Measurements from ENCODE around the gene ERFE. TPM values are rescaled to one million over a fixed set of nuclear protein-coding genes. Genes with fewer than 3 reads are reported as not detected.

The ERFE gene
- total RNA-seq, 1 donor from 2014 or later = not detected

DNA sequence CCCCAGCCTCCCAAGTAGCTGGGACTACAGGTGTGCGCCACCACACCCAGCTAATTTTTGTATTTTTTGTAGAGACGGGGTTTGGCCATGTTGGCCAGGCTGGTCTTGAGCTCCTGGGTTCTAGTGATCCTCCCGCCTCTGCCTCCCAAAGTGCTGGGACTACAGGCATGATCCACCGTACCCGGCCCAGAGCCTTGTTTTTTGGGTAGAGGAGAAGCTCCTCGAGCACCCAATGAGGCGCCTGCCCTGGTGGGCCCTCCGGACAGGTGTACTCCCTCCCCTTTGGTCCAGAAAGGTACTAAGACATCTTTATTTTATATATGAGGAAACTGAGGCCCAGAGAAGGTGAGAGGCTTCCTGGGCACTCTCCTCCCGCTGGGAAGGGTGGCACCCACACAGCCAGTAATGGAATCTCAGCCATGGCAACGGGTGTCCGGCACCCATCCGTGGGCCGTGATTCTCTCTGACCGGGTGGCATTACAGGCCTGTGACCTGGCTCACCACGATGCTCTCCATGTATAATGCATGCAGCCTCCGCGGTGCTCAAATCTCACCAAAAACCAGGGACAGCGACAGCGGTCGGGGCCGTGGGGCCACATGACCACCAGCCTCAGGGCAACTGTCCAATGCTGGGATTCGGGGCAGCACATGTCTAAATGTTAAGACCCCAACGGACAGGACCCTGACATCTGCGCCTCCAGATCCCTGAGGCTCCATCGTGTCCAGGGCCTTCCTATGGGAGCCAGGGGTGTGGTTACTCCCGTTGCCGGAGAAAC is 37.1 kb upstream of the ERFE start:
- TF ChIP-seq, protein P1, sequence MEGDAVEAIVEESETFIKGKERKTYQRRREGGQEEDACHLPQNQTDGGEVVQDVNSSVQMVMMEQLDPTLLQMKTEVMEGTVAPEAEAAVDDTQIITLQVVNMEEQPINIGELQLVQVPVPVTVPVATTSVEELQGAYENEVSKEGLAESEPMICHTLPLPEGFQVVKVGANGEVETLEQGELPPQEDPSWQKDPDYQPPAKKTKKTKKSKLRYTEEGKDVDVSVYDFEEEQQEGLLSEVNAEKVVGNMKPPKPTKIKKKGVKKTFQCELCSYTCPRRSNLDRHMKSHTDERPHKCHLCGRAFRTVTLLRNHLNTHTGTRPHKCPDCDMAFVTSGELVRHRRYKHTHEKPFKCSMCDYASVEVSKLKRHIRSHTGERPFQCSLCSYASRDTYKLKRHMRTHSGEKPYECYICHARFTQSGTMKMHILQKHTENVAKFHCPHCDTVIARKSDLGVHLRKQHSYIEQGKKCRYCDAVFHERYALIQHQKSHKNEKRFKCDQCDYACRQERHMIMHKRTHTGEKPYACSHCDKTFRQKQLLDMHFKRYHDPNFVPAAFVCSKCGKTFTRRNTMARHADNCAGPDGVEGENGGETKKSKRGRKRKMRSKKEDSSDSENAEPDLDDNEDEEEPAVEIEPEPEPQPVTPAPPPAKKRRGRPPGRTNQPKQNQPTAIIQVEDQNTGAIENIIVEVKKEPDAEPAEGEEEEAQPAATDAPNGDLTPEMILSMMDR (IDR thresholded peaks at IDR 0.05) = no peak
- ATAC-seq (ENCODE audit: low read depth) (no peak), DNase-seq (no peak)
- POLR2A ChIA-PET = no interaction called here
- H3K27me3 Mint-ChIP-seq = peaks cover 5% of the 10 kb centered on the region
- peaks cover 6% of the 10 kb centered on the region for H3K4me1 Mint-ChIP-seq
- intact Hi-C loops (cut with micrococcal nuclease) = no loop called here
- CTCF ChIA-PET = no interaction called here
- no peaks in the 10 kb centered on the region for H3K9me3 Mint-ChIP-seq
- H3K27ac Mint-ChIP-seq = no peak overlapping the region
- no peaks in the 10 kb centered on the region for H3K36me3 Mint-ChIP-seq (ENCODE audit: low read depth)
- H3K4me3 Mint-ChIP-seq = no peak overlapping the region

DNA sequence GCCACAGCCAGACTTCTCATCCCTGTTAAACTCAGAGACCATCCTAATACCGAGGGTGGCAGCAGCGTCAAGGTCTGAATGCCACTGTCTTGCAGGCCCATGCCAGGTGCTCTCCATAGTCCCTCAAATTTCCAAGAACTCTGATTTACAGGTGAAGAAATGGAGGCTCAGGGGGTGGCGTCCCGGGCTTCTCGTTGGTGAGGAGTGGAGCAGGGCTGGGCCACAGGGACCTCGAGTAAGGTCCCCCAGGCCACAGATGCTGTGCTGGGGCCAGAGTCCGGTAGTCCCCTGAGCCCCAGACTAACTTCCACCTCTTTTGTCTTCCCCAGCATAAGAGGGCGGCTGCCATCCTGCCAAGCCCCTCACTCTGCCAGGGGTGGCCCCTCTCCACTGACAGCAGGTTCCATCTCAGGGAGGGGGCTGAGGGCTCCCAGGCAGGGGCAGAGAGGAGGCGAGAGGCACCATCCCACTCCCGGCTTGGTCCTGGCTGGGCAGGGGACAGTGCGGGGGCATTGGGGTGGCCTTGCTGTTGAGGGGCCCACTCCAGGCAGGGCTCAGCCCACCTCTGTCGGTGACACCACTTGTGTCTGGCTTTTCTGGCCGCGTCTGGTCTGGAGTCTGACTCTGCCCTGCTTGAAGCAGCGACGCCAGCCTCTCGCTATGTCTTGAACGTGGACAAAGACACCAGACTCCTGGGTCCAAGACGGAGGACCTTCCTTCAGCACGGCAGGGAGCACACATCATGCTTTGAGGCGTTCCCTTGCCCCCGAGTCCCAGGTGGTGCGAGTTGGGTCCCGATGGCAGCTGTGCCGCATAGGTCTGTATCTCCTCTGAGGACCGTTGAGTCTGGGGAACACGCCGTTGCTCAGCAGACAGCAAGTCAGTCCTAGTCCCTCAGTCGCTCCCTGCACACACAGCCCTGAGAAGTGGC is 36.2 kb upstream of the ERFE start:
- no peak overlapping the region for H3K27ac Mint-ChIP-seq
- no peak overlapping the region for H3K4me3 Mint-ChIP-seq
- DNase-seq = no peak
- peaks cover 4% of the 10 kb centered on the region for H3K27me3 Mint-ChIP-seq
- ATAC-seq (ENCODE audit: low read depth) = no peak
- ChIA-PET CTCF (no interaction called here), POLR2A (no interaction called here)
- no peaks in the 10 kb centered on the region for H3K9me3 Mint-ChIP-seq
- H3K4me1 Mint-ChIP-seq = peaks cover 6% of the 10 kb centered on the region
- H3K36me3 Mint-ChIP-seq (ENCODE audit: low read depth) = no peaks in the 10 kb centered on the region
- TF ChIP-seq, protein P1 (IDR thresholded peaks at IDR 0.05) = no peak
- intact Hi-C loops (cut with micrococcal nuclease) = no loop called here

DNA sequence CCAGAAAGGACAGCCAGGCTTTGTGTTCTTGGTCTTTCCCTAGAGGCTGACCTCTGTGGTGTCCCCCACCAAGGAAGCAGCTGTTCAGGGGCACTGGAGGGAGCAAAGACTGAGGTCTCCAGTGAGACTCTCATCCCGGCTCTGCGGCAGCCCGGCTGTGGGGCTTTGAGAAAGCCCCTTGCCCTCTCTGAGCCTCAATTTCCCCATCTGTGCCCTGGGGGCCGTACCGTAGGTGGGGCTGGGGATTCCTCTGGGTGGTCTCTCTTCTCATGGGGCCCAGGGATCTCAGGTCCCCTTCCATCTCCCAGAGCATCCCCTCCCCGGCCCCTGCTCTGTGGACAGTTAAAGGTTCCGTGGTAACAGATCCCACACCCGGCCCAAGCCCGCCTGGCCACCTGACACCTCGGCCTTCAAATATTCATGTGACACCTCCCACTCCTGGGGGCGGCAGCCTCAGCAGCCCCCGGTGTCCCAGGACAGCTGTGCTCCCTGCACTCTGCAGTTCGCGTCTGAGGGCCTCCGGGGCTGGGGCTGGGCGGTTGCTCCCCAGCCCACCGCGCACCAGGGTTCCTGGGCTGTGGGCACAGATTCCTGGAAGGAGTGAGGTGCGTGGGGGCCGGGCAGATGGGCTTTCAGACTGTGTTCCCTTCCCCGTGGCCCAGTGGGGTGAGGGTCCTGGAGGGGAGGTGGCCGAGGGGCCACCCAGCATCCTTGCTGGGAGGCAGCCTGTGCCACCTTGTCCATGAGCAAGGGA is 35.4 kb upstream of the ERFE start:
- no peaks in the 10 kb centered on the region for H3K9me3 Mint-ChIP-seq
- ATAC-seq (ENCODE audit: low read depth) (no peak), DNase-seq (no peak)
- H3K36me3 Mint-ChIP-seq (ENCODE audit: low read depth) = no peaks in the 10 kb centered on the region
- H3K4me1 Mint-ChIP-seq = peaks cover 6% of the 10 kb centered on the region
- no peak overlapping the region for H3K27ac Mint-ChIP-seq
- H3K4me3 Mint-ChIP-seq = no peak overlapping the region
- H3K27me3 Mint-ChIP-seq = no peaks in the 10 kb centered on the region
- ChIA-PET POLR2A (no interaction called here), CTCF (no interaction called here)
- intact Hi-C loops (cut with micrococcal nuclease) = no loop called here
- TF ChIP-seq, protein P1 (IDR thresholded peaks at IDR 0.05) = no peak

DNA sequence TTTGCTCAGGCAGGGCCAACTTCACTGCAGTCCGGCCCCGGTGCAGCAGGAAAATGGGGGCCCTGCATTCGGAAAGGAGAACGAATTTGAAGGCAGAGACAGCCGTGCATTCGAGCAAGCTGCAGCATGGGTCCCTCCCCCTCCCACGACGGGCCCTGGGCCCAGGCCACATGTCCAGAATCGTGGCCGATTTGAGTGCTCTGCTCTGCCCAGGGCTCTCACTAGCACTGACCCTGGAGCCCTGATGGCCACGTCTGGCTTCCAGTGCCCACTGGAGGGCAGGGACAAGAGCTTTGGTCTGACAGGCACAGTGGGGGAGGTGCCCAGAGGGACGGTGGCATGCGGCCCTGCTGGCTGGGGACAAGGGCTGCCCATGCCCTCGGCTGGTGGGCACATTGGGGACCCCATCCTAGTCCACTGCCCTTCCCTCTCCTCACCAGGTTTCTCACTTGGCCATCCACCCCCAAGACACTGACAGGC is 34.7 kb upstream of the ERFE start:
- CTCF ChIA-PET = no interaction called here
- Mint-ChIP-seq H3K27me3 (no peaks in the 10 kb centered on the region), H3K4me1 (peaks cover 6% of the 10 kb centered on the region), H3K9me3 (no peaks in the 10 kb centered on the region), H3K36me3 (ENCODE audit: low read depth) (no peaks in the 10 kb centered on the region), H3K4me3 (no peak overlapping the region), H3K27ac (no peak overlapping the region)
- POLR2A ChIA-PET = no interaction called here
- ATAC-seq (ENCODE audit: low read depth) (no peak), DNase-seq (no peak)
- TF ChIP-seq, protein P1 (IDR thresholded peaks at IDR 0.05) = no peak
- intact Hi-C loops (cut with micrococcal nuclease) = no loop called here
